Upper lobe of right lung (tissue), 1 donor: Measurements from ENCODE around the gene GDNF. TPM values are rescaled to one million over a fixed set of nuclear protein-coding genes. Genes with fewer than 3 reads are reported as not detected.
"Not testable (repeated sequence)": the region's sequence is repeated elsewhere in the genome, so short reads cannot be mapped to it uniquely, and the experiment has no call there.

Experiments used
- ATAC-seq: fragments of 200-7000 bp; cut with Tn5 transposase; one replicate; pipeline ENCODE4 v1.9.1; 2020; ENCODE audit warnings: mild to moderate bottlenecking, moderate library complexity
- DNase-seq: peaks from one replicate; pipeline ENCODE4 v3.0.0-alpha.2; 2020
- H3K27ac ChIP-seq: fragments of 200-600 bp; one replicate; pipeline ENCODE4 v1.8.0; 2022
- H3K27me3 ChIP-seq: fragments of 200-600 bp; one replicate; pipeline ENCODE4 v1.8.0; 2022; ENCODE audit warnings: mild to moderate bottlenecking
- H3K36me3 ChIP-seq: fragments of 200-600 bp; one replicate; pipeline ENCODE4 v1.8.0; 2022
- H3K4me1 ChIP-seq: fragments of 200-600 bp; one replicate; pipeline ENCODE4 v1.8.0; 2022
- H3K4me3 ChIP-seq: fragments of 200-600 bp; one replicate; pipeline ENCODE4 v1.8.0; 2022; ENCODE audit warnings: mild to moderate bottlenecking
- H3K9me3 ChIP-seq: fragments of 200-600 bp; one replicate; pipeline ENCODE4 v1.8.0; 2022
- intact Hi-C: fragments of 100-400 bp; cut with DNase I; formaldehyde crosslinking; loops from one replicate; pipeline ENCODE4 v1.11.0; 2022
- total RNA-seq: library from RNA; stranded (reverse); fragmentation: NEBNext Ultra II Directional; extraction: Animal tissue kit (Norgen Biotek cat#: 25700); gene quantifications from one replicate; pipeline ENCODE4 v1.2.1, GENCODE V29; 2021
- TF ChIP-seq, protein P1 (sequence below): fragments of 200-600 bp; IDR thresholded peaks from one replicate; pipeline ENCODE4 v1.8.0; 2022; ENCODE audit warnings: antibody characterized with exemption
- donor health status: DM: no; HTN: yes; CAD: no; lungs with severe emphysema.

Gene GDNF
- total RNA-seq, 1 donor from 2014 or later, result 0.23 TPM

DNA sequence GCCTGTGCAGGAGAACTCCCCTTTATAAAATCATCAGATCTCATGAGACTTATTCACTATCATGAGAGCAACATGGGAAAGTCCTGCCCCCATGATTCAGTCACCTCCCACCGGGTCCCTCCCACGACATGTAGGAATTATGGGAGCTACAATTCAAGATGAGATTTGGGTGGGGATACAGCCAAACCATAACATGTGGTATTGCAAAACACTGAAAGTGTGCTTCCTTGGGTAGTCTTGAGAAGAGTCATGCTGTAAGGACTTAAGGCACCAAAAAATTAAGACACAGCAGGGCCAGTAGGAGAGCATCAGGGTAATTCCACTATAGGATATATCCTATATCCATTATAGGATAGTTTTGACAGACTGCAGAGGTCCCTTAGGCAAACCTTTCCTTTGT is 29.4 kb upstream of the GDNF start:
- ATAC-seq (no peak), DNase-seq (no peak)
- Histone ChIP-seq H3K9me3 (no peaks in the 10 kb centered on the region), H3K4me3 (no peak overlapping the region), H3K27me3 (no peaks in the 10 kb centered on the region), H3K36me3 (no peaks in the 10 kb centered on the region), H3K4me1 (no peaks in the 10 kb centered on the region), H3K27ac (no peak overlapping the region)
- TF ChIP-seq, protein P1, sequence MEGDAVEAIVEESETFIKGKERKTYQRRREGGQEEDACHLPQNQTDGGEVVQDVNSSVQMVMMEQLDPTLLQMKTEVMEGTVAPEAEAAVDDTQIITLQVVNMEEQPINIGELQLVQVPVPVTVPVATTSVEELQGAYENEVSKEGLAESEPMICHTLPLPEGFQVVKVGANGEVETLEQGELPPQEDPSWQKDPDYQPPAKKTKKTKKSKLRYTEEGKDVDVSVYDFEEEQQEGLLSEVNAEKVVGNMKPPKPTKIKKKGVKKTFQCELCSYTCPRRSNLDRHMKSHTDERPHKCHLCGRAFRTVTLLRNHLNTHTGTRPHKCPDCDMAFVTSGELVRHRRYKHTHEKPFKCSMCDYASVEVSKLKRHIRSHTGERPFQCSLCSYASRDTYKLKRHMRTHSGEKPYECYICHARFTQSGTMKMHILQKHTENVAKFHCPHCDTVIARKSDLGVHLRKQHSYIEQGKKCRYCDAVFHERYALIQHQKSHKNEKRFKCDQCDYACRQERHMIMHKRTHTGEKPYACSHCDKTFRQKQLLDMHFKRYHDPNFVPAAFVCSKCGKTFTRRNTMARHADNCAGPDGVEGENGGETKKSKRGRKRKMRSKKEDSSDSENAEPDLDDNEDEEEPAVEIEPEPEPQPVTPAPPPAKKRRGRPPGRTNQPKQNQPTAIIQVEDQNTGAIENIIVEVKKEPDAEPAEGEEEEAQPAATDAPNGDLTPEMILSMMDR, result no peak
- intact Hi-C loops, result no loop called here

DNA sequence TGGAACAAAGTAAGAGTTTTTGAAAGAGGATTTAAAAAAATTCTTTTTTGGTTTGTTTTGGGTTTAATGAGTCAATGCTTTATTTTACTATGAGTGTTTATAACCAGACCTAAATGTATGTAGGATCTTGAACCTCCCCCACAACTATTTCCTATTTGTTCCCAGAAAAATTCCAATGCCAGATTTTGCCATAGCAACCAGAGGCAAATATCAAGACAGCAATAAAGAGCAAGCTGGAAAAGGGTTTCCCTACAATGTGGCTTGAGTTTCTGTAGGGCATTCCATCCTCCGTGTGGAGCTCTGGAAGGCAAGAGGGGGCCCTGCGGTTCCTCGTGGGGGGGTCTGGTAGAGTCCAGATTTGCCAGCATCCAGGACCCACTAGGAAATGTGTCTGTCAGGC is 27.8 kb upstream of the GDNF start:
- intact Hi-C loops, result no loop called here
- Histone ChIP-seq H3K27ac (no peak overlapping the region), H3K36me3 (no peaks in the 10 kb centered on the region), H3K4me3 (no peak overlapping the region), H3K27me3 (no peaks in the 10 kb centered on the region), H3K9me3 (no peaks in the 10 kb centered on the region), H3K4me1 (no peaks in the 10 kb centered on the region)
- DNase-seq (no peak), ATAC-seq (no peak)
- TF ChIP-seq, protein P1, result no peak

DNA sequence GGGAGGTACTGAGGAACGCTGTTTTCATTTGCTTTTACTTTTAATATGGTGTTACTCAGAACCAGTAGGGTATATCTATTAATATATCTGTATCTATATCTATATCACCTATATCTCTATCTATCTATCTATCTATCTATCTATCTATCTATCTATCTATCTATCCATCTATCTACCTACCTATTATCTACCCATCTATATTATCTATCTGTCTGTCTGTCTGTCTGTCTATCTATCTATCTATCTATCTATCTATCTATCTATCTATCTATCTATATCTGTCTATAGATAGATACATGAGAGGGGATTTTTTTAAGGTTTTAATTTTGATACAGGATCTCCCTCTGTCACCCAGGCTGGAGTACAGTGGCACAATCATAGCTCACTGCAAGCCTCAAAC is 23.1 kb upstream of the GDNF start:
- H3K4me1 ChIP-seq, H3K36me3 ChIP-seq, H3K27me3 ChIP-seq, DNase-seq, H3K4me3 ChIP-seq, ATAC-seq, intact Hi-C loops, H3K9me3 ChIP-seq, H3K27ac ChIP-seq: not testable (repeated sequence)

DNA sequence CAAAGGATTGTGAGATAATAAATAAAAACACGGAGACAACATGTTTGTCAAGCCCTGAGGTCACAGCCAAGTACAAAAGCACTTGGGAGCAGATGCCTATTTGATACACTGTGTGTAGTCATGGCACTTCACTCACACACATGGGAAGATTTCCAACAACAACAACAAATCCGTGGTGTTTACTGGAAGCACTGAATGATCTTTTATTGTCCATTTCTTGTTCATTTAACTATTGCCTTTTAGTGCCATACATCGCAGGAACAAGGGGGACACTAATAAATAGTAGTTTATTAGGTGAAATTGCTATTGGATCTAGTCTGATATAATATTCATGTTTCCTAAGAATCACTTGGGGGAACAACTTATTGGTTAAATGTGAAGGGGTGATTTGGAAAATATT is 20.4 kb upstream of the GDNF start:
- intact Hi-C loops, result no loop called here
- H3K9me3 ChIP-seq, result no peaks in the 10 kb centered on the region
- no peak overlapping the region for H3K27ac ChIP-seq
- no peaks in the 10 kb centered on the region for H3K36me3 ChIP-seq
- no peaks in the 10 kb centered on the region for H3K27me3 ChIP-seq
- H3K4me3 ChIP-seq, result no peak overlapping the region
- ATAC-seq (no peak), DNase-seq (no peak)
- TF ChIP-seq, protein P1, result no peak
- no peaks in the 10 kb centered on the region for H3K4me1 ChIP-seq

DNA sequence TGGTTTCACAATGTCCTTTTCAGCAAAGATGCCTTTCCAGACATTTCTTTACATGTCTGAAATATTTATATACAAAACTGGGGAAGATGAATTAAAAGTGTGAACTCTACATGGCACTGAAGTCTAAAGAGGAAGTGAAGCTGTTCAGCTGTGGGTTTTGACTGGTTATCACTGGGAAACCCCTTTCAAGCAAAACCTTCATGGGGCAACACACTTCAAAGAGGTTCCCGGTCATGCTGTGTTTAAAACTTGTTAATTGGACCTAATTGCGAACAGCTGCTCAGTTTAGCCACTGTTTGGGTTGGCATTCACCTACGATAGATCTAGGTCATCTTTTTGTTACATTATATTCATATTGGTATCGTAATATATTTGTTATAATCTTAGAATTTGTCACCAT is 20.0 kb upstream of the GDNF start:
- DNase-seq, result no peak
- no peak overlapping the region for H3K4me3 ChIP-seq
- TF ChIP-seq, protein P1, result no peak
- H3K27me3 ChIP-seq, result no peaks in the 10 kb centered on the region
- H3K9me3 ChIP-seq, result no peaks in the 10 kb centered on the region
- ATAC-seq, result no peak
- no peak overlapping the region for H3K27ac ChIP-seq
- no peaks in the 10 kb centered on the region for H3K4me1 ChIP-seq
- no peaks in the 10 kb centered on the region for H3K36me3 ChIP-seq
- intact Hi-C loops, result no loop called here

DNA sequence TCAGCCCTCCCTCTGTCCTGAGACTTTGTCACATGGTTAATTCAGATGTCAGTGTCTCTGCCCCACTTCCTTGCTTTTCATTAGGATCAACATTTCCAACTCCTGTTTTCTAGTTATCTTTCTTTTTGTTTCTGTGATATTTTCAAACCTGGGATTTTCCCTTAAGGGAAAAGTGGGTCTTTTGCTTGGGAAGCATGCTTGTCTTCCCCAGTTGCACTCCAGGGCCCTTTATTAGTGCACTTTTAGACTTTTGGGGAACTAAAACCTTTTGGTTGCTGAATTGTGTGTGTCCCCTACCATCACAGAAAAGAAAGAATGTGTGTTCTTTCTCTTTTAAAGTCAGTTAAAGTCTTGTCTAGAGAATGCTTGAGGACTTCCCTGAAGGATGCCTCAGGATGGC is 18.4 kb upstream of the GDNF start:
- H3K9me3 ChIP-seq, result no peaks in the 10 kb centered on the region
- H3K4me3 ChIP-seq, result no peak overlapping the region
- intact Hi-C loops, result no loop called here
- TF ChIP-seq, protein P1, result no peak
- H3K36me3 ChIP-seq, result no peaks in the 10 kb centered on the region
- no peak overlapping the region for H3K27ac ChIP-seq
- H3K27me3 ChIP-seq, result no peaks in the 10 kb centered on the region
- ATAC-seq (no peak), DNase-seq (no peak)
- no peaks in the 10 kb centered on the region for H3K4me1 ChIP-seq
